ENCODE measurements around the gene NTN4.

GRCh38 chr12:95723693-95724384 lies 66.7 kb downstream of the NTN4 start:
- TF ChIP-seq POLR2A (IDR thresholded peaks at IDR 0.05; ENCODE audit: low read depth, low read length) (no peak), POLR2AphosphoS5 (IDR thresholded peaks at IDR 0.05; ENCODE audit: low read depth, low read length) (no peak), TAF1 (IDR thresholded peaks at IDR 0.05; ENCODE audit: borderline replicate concordance, low read depth, low read length) (no peak)

All from GM12892 (cell line).